Esophagus squamous epithelium (tissue), 5 donors: Measurements from ENCODE around the gene NCAPD2. TPM values are rescaled to one million over a fixed set of nuclear protein-coding genes. Genes with fewer than 3 reads are reported as not detected.

Experiments
- DNase-seq: peaks from one replicate; lab custom pipeline; 2025; lab: John Stamatoyannopoulos, UW
- H3K27ac ChIP-seq, 4 donors: fragments of 200-600 bp; sonication (generic); one replicate each; pipeline ENCODE4 v1.5.1; 2016 to 2019; ENCODE audit warnings: mild to moderate bottlenecking in 1 of 4
- H3K27me3 ChIP-seq, 4 donors: fragments of 200-600 bp; sonication (generic); 1 replicate in 3 of 4; 2 replicates in 1 of 4; pipeline versions ENCODE4 v1.5.1 to v1.6.0; 2017 to 2021; ENCODE audit warnings: antibody characterized with exemption in 1 of 4
- H3K36me3 ChIP-seq, 3 donors: fragments of 200-600 bp; sonication (generic); one replicate each; pipeline ENCODE4 v1.5.1; 2016 to 2019
- H3K4me1 ChIP-seq, 3 donors: fragments of 200-600 bp; sonication (generic); one replicate each; pipeline ENCODE4 v1.5.1; 2017 to 2019
- H3K4me3 ChIP-seq, 4 donors: fragments of 200-600 bp; sonication (generic); 1 replicate in 3 of 4; 2 replicates in 1 of 4; pipeline ENCODE4 v1.5.1; 2016 to 2019; ENCODE audit warnings: mild to moderate bottlenecking in 2 of 4, moderate library complexity in 1 of 4
- H3K9me3 ChIP-seq, 3 donors: fragments of 200-600 bp; sonication (generic); one replicate each; pipeline ENCODE4 v1.5.1; 2016 to 2019
- CTCF ChIP-seq, 6 experiments: fragments of 450-650 bp in 4 of 6; fragments of 200-600 bp in 2 of 6; sonication (generic) in 2 of 6; IDR thresholded peaks; one replicate each; pipeline ENCODE4 v1.5.1; 2016 to 2019; ENCODE audit warnings: antibody characterized with exemption in 6 of 6, mild to moderate bottlenecking in 4 of 6, moderate library complexity in 4 of 6
- POLR2A ChIP-seq, 4 donors: fragments of 450-650 bp; IDR thresholded peaks; one replicate each; pipeline ENCODE4 v1.6.1; 2017; ENCODE audit warnings: antibody characterized with exemption in 4 of 4, mild to moderate bottlenecking in 4 of 4, moderate library complexity in 3 of 4
- WGBS, 2 donors: methylation state at CpG; one replicate each; pipeline ENCODE4 v1.1.5; 2018; 5-methylcytosine and 5-hydroxymethylcytosine counted together
- intact Hi-C: fragments of 100-400 bp; cut with DNase I; formaldehyde crosslinking; loops from one replicate; pipeline ENCODE4 v1.15.0; 2022
- total RNA-seq, 4 donors: library from RNA; depleted of rRNA; stranded (reverse); fragments of >200 nt; gene quantifications; one replicate each; pipeline ENCODE4 v1.1.0, GENCODE V29; 2016
- donor health status: DM: yes; HTN: yes; CAD: no.

NCAPD2 gene
- total RNA-seq, 4 donors from 2014 or later = 25.6 to 73.2 (median 55.9) TPM

GRCh38 chr12:6550294-6551062, 56.6 kb downstream of the NCAPD2 start:
- Histone ChIP-seq H3K36me3 (peaks cover 0 to 55% (median 3%) of the 10 kb centered on the region in 3 donors), H3K27me3 (no peaks in the 10 kb centered on the region), H3K4me3 (peak overlapping the region in 1 of 4 donors; percentile 75), H3K9me3 (no peaks in the 10 kb centered on the region), H3K27ac (peak overlapping the region; percentile 61 to 93 (median 82)), H3K4me1 (peaks cover 45 to 77% (median 50%) of the 10 kb centered on the region in 3 donors)
- TF ChIP-seq CTCF (IDR thresholded peaks at IDR 0.05) = no peak
- TF ChIP-seq POLR2A (IDR thresholded peaks at IDR 0.05) = no peak
- DNase-seq = no peak
- 83 to 89% methylated on average over 10 to 12 of the region's 24 CpGs for WGBS, 2 donors
- intact Hi-C loops = no loop called here

- peaks cover 45 to 78% (median 52%) of the 10 kb centered on the region in 3 donors for H3K4me1 ChIP-seq
- peaks cover 0 to 55% (median 3%) of the 10 kb centered on the region in 3 donors for H3K36me3 ChIP-seq
- intact Hi-C loops = no loop called here
- peak overlapping the region in 3 of 4 donors; percentile 1 to 75 (median 6) for H3K4me3 ChIP-seq
- peak overlapping the region; percentile 61 to 93 (median 82) for H3K27ac ChIP-seq
- H3K27me3 ChIP-seq = no peaks in the 10 kb centered on the region
- no peak for TF ChIP-seq CTCF (IDR thresholded peaks at IDR 0.05)
- no peak for TF ChIP-seq POLR2A (IDR thresholded peaks at IDR 0.05)
- no CpG with 5 or more reads among the region's 18 CpGs for WGBS, 2 donors
- no peak for DNase-seq
- H3K9me3 ChIP-seq = no peaks in the 10 kb centered on the region
Measured at GRCh38 chr12:6551063-6551461, 57.2 kb downstream of the NCAPD2 start.

DNA sequence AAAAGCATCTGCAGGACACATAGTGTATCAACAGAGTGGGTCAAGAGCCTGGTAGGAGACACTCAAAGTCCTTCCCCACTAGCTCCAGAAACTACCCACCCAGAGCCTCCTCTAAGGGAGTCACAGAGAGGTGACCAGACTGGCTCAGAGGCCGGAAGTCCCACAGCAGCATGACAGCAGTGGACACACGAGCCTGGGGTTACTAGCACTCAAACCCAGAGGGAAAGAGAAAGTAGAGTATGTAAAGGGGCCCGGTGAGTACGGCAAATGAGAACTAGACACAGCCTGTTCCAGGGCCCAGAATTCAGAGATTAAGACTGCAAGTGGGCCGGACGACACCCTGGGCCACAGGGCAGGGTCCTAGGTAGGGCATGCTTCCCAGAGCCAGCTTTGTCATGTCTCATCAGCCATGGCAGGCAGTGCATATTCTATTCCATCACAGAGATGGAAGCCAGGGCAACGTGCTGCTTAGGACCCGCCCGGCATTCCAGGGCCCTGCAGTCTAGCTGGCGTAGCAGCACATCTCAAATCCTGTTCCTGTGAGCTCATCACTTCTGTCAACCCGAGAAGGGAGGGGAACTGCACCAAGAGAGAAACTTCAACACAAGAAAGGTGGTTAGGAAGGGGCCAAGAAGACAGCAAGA, 57.7 kb downstream of the NCAPD2 start:
- intact Hi-C loops = no loop called here
- Histone ChIP-seq H3K27ac (peak overlapping the region; percentile 61 to 93 (median 82)), H3K4me1 (peaks cover 45 to 83% (median 52%) of the 10 kb centered on the region in 3 donors), H3K36me3 (peaks cover 0 to 56% (median 5%) of the 10 kb centered on the region in 3 donors), H3K4me3 (peak overlapping the region in 3 of 4 donors; percentile 1 to 75 (median 6)), H3K27me3 (no peaks in the 10 kb centered on the region), H3K9me3 (no peaks in the 10 kb centered on the region)
- TF ChIP-seq CTCF (IDR thresholded peaks at IDR 0.05) (no peak), POLR2A (IDR thresholded peaks at IDR 0.05) (no peak)
- DNase-seq = no peak
- WGBS, 2 donors = 22 to 27% methylated on average over 10 to 11 of the region's 11 CpGs

DNA sequence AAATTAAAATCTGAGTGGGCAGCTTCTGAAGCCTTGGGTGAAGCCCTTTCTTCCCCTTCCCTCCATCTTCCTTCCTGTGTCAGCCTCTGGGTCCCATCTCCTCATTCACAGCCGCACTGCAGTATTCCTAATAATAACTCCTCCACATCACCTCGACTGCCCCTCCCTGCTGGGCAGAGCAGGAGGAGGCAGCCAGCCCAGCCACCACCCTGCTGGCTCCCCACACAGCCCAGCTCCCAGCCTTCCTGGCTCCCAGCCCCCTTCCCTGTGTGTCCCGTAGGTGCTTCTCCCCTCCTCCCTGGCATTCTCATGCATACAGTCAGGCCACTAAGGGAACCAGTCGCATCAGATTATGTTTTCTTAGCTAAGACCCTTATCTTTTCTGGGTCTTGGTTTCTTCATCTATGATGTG, 58.2 kb downstream of the NCAPD2 start:
- H3K36me3 ChIP-seq = peaks cover 3 to 56% (median 10%) of the 10 kb centered on the region in 3 donors
- peak overlapping the region in 1 of 4 donors; percentile 75 for H3K4me3 ChIP-seq
- H3K27me3 ChIP-seq = no peaks in the 10 kb centered on the region
- no peaks in the 10 kb centered on the region for H3K9me3 ChIP-seq
- no peak for DNase-seq
- TF ChIP-seq CTCF (IDR thresholded peaks at IDR 0.05) (no peak), POLR2A (IDR thresholded peaks at IDR 0.05) (no peak)
- intact Hi-C loops = no loop called here
- peaks cover 45 to 86% (median 52%) of the 10 kb centered on the region in 3 donors for H3K4me1 ChIP-seq
- 24 to 27% methylated on average over 4 of the region's 4 CpGs for WGBS, 2 donors
- peak overlapping the region; percentile 61 to 93 (median 82) for H3K27ac ChIP-seq
